NCI-H2196 treated with DMSO at 0.1 percent for 48 hours (cell line): ENCODE measurements around the gene TECTA.
"Not testable (repeated sequence)": the region's sequence is repeated elsewhere in the genome, so short reads cannot be mapped to it uniquely, and the experiment has no call there.

ENCODE experiments used
- DNase-seq: peaks from one replicate; lab custom pipeline; 2025; ENCODE audit not compliant: unreplicated experiment; lab: John Stamatoyannopoulos, UW

The TECTA gene

GRCh38 chr11:121177629-121178028 is 76.6 kb downstream of the TECTA start:
- not testable (repeated sequence) for DNase-seq

- DNase-seq, result no peak
These were observed 78.3 kb downstream of the TECTA start for GRCh38 chr11:121179306-121179705.

GRCh38 chr11:121180183-121180582 is 79.1 kb downstream of the TECTA start:
- no peak for DNase-seq

- DNase-seq, result no peak
These were observed 87.7 kb downstream of the TECTA start for GRCh38 chr11:121188776-121189175.

- no peak for DNase-seq
These were observed 90.8 kb downstream of the TECTA start for GRCh38 chr11:121191818-121192217.

- DNase-seq, result peak; percentile 7
These were observed 93.9 kb downstream of the TECTA start for GRCh38 chr11:121194731-121195596.

GRCh38 chr11:121198491-121198890 is 97.4 kb downstream of the TECTA start:
- no peak for DNase-seq

GRCh38 chr11:121199516-121199915 is 98.5 kb downstream of the TECTA start:
- DNase-seq, result no peak

- no peak for DNase-seq
These were observed 105.8 kb downstream of the TECTA start for GRCh38 chr11:121206810-121207209.

GRCh38 chr11:121207485-121208115 is 106.6 kb downstream of the TECTA start:
- no peak for DNase-seq

- DNase-seq, result no peak
These were observed 109.5 kb downstream of the TECTA start for GRCh38 chr11:121210445-121211080.

GRCh38 chr11:121211626-121212025 is 110.6 kb downstream of the TECTA start:
- DNase-seq, result no peak

- DNase-seq, result no peak
These were observed 111.7 kb downstream of the TECTA start for GRCh38 chr11:121212536-121213361.

- no peak for DNase-seq
These were observed 112.4 kb downstream of the TECTA start for GRCh38 chr11:121213362-121213893.

- no peak for DNase-seq
These were observed 113.8 kb downstream of the TECTA start for GRCh38 chr11:121214861-121215260.

- no peak for DNase-seq
These were observed 120.6 kb downstream of the TECTA start for GRCh38 chr11:121221496-121222200.

- DNase-seq, result no peak
These were observed 122.1 kb downstream of the TECTA start for GRCh38 chr11:121223161-121223560.

- DNase-seq, result no peak
These were observed 124.3 kb downstream of the TECTA start for GRCh38 chr11:121225382-121225781.

- no peak for DNase-seq
These were observed 125.6 kb downstream of the TECTA start for GRCh38 chr11:121226415-121227263.
